HG03196 (cell line): ENCODE data around the gene CORO1C.

ENCODE experiments used
- ATAC-seq: cut with Tn5 transposase; IDR thresholded peaks from one replicate; pipeline ENCODE4 v1.9.1; 2021; ENCODE audit not compliant: unreplicated experiment

CORO1C gene

GRCh38 chr12:108653922-108654321 lies 77.4 kb downstream of the CORO1C start:
- ATAC-seq: no peak

GRCh38 chr12:108653082-108653516 lies 78.2 kb downstream of the CORO1C start:
- ATAC-seq: no peak

GRCh38 chr12:108650083-108650482 lies 81.2 kb downstream of the CORO1C start:
- no peak for ATAC-seq

- ATAC-seq: no peak
Measured at GRCh38 chr12:108649669-108650068, 81.6 kb downstream of the CORO1C start.

- ATAC-seq: no peak
Measured at GRCh38 chr12:108649126-108649525, 82.2 kb downstream of the CORO1C start.

- no peak for ATAC-seq
Measured at GRCh38 chr12:108648371-108648770, 82.9 kb downstream of the CORO1C start.

GRCh38 chr12:108647585-108648287 lies 83.6 kb downstream of the CORO1C start:
- no peak for ATAC-seq

GRCh38 chr12:108646600-108647579 lies 84.4 kb downstream of the CORO1C start:
- ATAC-seq: no peak

- ATAC-seq: no peak
Measured at GRCh38 chr12:108645686-108646599, 85.4 kb downstream of the CORO1C start.

GRCh38 chr12:108644811-108645120 lies 86.6 kb downstream of the CORO1C start:
- no peak for ATAC-seq

- no peak for ATAC-seq
Measured at GRCh38 chr12:108643941-108644810, 87.1 kb downstream of the CORO1C start.

- ATAC-seq: no peak
Measured at GRCh38 chr12:108642899-108643654, 88.2 kb downstream of the CORO1C start.

GRCh38 chr12:108642269-108642870 lies 88.9 kb downstream of the CORO1C start:
- no peak for ATAC-seq

- ATAC-seq: no peak
Measured at GRCh38 chr12:108641446-108642268, 89.7 kb downstream of the CORO1C start.

- no peak for ATAC-seq
Measured at GRCh38 chr12:108640802-108641445, 90.4 kb downstream of the CORO1C start.

- no peak for ATAC-seq
Measured at GRCh38 chr12:108638997-108639822, 92.1 kb downstream of the CORO1C start.
